GM21423 (cell line): Measurements from ENCODE around the gene KIFAP3.
"Not testable (repeated sequence)": the region's sequence is repeated elsewhere in the genome, so short reads cannot be mapped to it uniquely, and the experiment has no call there.

Experiments
- ATAC-seq: cut with Tn5 transposase; IDR thresholded peaks from one replicate; pipeline ENCODE4 v1.9.1; 2021; ENCODE audit warnings: mild to moderate bottlenecking, moderate library complexity; ENCODE audit not compliant: unreplicated experiment

The KIFAP3 gene

DNA sequence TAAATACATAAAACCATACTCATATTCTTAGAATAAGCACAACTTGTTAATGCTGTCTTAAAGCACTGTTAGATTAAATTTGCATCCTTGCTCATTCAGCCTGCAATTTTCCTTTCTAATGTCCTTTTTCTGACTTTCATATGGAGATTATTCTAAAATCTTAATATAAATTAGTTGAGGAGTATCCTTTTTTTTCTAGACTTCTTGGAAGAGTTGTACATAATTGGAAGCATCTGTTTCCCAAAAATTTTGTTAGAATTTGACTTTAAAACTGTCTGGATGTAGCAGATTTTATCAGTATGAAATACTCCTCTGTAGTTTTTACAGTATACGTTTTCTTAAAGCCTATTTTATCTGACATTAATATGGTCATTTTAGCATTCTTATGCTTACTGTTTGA lies 9.7 kb downstream of the KIFAP3 start:
- no peak for ATAC-seq

DNA sequence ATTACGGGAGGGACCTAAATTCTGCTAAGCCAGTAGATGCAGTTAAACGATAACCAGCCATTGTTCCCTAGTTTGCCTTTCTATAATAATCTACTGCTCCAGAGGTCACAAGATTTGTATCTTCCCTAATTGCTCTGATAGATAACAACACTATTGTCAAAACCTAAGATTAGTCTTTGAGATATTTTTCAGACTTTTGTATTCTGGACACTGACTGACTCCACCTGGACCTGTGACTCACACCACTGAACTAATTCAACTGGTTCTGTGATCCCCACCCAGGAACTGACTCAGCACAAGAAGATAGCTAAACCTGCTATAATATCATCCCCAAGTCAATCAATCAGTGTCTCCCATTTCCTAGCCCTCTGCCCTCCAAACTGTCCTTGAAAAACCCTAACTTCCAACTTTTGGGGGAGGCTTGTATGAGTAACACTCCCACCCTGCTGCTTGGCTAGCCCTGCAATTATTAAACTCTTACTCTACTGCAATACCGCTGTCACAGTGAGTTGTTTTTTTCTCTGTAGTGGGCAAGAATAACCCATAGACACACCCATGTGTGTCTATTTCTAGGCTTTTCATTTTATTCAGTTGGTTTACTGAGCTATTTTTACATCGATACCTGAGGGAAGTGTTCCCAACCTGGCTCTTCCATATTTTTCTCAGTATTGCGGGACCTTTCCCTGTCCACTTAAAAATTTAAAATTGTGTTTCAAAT lies 11.2 kb downstream of the KIFAP3 start:
- no peak for ATAC-seq

DNA sequence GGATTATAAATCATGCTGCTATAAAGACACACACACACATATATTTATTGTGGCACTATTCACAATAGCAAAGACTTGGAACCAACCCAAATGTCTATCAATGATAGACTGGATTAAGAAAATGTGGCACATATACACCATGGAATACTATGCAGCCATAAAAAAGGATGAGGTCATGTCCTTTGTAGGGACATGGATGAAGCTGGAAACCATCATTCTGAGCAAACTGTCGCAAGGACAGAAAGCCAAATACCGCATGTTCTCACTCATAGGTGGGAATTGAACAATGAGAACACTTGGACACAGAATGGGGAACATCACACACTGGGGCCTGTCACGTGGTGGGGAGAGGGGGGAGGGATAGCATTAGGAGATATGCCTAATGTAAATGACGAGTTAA lies 12.8 kb downstream of the KIFAP3 start:
- ATAC-seq = not testable (repeated sequence)

DNA sequence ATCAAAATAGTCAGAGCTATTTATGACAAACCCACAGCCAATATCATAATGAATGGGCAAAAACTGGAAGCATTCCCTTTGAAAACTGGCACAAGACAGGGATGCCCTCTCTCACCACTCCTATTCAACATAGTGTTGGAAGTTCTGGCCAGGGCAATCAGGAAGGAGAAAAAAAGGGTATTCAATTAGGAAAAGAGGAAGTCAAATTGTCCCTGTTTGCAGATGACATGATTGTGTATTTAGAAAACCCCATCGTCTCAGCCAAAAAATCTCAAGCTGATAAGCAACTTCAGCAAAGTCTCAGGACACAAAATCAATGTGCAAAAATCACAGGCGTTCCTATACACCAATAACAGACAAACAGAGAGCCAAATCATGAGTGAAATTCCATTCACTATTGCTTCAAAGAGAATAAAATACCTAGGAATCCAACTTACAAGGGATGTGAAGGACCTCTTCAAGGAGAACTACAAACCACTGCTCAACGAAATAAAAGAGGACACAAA lies 14.4 kb downstream of the KIFAP3 start:
- not testable (repeated sequence) for ATAC-seq

DNA sequence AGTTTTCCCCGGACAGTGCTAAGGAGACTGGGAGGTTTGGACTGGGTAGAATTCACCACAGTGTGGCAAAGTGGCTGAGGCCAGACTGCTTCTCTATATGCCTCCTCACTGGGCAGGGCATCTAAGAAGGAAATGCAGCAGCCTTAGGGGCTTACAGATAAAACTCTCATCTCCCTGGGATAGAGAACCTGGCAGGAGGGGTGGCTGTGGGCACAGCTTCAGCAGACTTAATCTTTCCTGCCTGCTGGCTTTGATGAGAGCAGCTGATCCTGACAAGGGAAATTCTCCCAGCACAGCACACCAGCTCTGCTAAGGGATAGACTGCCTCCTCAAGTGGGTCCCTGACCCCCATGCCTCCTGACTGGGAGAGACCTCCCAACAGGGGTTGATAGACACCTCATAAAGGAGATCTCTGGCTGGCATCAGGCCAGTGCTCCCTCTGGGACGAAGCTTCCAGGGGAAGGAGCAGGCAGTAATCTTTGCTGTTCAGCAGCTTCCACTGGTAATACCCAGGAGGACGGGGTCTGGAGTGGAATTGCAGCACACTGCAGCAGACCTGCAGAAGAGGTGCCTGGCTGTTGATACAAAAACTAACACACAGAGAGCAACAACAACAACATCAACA lies 25.2 kb downstream of the KIFAP3 start:
- ATAC-seq = no peak

DNA sequence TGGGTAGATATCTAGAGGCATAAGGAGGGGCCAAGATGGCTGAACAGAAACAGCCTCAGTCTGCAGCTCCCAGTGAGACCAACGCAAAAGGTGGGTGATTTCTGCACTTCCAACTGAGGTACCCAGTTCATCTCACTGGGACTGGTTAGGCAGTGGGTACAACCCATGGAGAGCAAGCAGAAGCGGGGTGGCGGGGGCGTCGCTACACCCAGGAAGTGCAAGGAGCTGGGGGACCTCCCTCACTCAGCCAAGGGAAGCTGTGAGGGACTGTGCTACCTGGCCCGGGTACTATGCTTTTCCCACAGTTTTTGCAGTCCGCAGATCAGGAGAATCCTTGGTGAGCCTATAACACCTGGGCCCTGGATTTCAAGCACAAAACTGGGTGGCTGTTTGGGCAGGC lies 26.0 kb downstream of the KIFAP3 start:
- no peak for ATAC-seq

DNA sequence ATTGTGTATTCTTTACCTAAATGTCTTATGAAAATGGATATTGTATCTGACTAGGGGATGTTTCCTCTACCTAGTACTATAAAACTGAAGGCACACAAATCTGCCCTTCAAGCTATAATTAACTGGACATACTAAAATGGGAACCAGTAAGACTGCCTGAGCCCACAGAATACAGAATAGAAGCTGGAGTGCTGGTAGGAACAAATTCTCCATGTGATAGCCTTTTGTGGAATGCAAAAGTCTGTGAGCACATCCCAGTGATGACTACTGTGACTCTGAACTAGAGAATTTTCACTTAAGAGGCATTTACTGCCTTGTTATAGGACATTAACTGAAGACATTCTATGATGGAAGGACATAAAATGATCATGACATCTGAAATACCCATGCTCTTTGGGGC lies 30.3 kb downstream of the KIFAP3 start:
- no peak for ATAC-seq

DNA sequence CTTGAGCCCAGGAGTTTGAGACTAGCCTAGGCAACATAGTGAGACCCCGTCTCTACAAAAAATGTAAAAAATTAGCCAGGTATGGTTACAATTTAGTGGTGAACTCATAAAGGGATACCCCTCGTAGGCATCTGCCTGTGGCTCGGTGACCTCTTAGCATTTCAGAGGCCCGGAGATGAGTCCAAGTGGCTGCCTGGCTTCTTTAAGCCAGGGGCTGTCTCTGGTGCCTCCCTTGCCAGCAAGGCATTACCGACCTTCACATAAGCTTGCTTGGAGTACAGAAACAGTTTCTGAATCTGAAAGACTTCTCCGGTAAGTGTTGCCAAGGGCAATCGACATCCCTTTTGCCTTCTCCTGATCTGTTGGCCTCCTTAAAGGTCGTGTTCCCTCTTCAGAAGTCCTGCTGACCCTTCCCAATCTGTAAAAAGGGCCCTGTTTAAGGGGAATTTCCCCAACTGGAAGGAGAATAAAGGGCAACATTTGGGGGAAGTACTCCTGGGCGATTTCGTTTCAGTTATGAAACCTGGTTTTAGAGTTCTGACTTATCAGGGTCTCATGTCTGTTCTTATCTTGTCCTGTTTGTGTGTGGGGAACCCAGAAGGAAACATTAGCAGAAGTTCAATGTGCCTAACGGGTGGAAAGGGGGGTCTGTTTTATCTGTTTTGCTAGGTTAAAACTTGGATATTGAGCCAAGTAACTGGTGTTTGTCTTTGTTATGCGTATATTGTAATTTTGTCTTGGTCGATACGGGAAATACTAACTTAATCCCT lies 32.9 kb downstream of the KIFAP3 start:
- no peak for ATAC-seq

DNA sequence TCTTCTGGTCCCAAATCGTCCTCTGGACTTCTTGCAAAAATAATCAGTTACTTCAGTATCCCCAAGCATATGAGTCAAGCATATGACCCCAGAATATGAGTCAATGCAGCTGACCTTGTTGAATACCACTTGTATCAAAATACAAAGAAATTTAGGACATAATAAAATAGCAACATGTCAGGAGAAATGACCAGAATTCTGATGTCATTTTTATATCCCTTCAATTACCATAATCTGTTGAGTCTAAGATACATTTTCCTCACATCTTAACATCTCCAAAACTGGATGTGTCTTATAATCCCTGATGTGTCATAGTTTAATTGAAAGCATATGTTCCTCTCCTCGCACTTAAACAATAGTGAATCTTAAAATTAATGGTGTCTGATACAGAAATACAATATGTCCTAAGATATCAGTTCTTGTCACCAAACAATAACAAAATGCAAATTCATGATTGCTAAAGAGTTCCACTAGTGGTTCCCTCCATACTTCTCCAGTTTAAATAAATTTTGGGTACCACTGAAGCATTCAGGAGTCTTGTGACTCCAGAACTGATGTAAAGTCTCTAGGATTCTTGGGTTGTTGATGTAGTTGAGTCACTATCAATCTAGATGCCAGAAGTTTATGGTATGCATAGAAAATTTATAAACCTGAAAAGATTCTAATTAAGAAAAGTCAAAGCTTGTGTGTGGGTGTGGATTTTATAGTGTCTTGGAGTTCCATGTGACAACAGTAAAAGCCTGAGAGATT lies 41.8 kb downstream of the KIFAP3 start:
- no peak for ATAC-seq

DNA sequence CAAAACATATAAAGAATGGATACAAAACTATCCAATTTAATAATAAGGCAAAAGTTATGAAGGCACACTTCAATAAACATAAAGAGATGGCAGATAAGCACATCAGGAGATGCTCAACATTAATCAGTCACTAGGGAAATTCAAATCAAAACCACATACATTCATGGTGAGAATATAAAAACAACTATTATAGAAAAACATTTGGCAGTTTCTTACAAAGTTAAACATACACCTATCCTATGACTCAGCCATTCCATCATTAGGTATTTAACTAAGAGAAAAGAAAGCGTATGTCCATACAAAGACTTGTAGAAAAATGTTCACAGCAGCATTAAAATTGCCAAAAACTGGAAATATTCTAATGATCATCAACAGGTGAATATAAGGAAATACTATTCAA lies 44.3 kb downstream of the KIFAP3 start:
- no peak for ATAC-seq

DNA sequence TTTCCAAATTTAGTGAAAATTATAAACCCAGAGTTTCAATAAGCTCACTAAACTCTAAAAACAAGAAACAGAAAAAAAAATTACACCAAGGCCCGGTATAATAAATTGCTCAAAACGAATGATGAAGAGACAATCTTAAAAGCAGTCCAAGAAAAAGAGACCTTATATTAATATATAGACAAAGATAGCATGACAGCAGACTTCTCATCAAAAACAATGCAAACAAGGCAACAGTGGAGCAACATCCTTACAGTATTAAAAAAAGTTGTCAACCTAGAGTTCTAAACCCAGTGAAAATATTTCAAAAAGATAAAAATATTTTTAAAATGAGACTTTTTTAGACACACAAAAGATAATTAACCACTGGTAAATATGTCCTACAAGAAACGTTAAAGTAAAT lies 46.7 kb downstream of the KIFAP3 start:
- no peak for ATAC-seq

DNA sequence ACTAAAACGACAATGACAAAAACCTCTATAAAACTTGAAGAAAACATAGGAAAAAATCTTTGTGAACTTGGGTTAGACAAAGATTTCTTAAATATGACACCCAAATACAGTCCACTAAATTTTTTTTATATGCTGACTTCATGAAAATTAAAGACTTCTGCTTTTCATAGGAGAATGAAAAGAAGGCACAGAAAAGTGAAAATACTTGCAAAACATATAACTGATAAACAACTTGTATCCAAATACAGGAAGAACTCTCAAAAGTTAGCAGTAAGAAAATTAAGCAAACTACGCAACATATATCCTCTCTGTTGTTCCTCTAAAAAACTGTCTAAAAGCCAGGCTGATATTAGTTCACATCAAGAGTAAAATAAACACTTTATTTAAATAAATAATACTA lies 53.6 kb downstream of the KIFAP3 start:
- no peak for ATAC-seq

DNA sequence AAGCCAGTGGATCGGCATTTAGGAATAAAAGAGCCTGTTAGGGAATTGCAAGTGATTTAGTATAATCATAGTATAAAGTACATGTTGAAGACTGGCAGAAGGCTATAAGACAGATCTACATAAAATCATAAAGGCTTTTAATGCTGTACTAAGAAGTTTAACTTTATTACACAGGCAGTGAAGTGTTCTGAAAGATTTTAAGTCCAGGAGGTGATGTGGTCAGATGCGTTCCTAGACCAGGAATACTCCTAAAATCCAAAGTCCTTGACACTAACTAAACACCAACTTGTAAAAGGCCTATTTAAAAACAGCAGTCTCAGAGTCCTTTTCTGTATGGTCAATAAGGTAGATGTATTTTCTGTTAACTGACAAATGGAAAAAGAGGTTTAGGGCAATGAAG lies 57.0 kb downstream of the KIFAP3 start:
- no peak for ATAC-seq

DNA sequence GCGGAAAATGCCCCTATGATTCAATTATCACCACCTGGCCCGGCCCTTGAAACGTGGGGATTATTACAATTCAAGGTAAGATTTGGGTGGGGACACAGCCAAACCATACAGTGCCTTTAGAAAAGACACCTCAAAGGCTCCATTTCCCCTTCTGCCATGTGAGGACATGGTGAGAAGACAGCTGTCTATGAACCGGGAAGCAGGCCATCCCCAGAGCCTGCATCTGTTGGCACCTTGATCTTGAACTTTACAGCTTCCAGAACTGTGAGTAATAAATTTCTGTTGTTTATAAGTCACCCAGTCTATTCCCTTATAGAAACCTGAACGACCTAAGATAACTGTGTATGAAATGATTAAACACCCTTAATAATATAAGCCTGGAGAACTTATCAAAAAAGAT lies 61.6 kb downstream of the KIFAP3 start:
- ATAC-seq = no peak

DNA sequence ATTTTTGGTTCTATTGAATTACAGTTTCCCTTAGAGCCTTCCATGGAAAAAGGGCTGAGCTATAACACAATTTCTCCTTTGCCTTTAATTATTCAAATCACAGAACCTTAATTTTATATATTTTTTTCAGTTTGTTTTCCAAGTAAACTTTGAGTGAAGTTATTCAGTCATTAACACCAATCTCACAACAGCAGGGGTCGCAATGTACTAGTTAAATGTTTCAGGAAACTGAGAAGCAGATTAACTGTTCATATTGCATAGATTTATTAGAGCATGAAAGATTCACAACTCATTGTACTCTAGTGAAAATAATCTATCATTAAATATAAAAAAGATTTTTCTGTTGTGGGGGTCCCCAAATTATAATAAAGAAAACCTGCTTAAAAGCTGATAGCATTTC lies 64.1 kb downstream of the KIFAP3 start:
- no peak for ATAC-seq

DNA sequence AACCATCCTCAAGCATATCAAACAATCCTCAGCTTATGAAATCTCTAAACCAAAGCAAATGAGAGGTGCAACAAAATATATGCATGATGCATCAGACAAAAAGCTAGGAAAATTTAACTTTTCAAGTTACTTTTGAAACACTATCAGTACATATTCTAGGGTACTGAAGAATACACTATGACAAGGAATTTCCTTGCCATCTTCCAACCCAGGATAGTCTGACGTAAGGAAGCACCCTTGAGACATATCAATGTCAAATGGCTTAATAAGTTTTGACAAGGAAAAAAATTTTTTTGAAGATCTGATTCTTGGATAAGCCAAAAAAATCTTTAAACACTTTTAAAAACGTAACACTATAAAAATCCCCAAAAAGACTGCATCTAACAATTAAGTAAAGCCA lies 64.9 kb downstream of the KIFAP3 start:
- no peak for ATAC-seq

DNA sequence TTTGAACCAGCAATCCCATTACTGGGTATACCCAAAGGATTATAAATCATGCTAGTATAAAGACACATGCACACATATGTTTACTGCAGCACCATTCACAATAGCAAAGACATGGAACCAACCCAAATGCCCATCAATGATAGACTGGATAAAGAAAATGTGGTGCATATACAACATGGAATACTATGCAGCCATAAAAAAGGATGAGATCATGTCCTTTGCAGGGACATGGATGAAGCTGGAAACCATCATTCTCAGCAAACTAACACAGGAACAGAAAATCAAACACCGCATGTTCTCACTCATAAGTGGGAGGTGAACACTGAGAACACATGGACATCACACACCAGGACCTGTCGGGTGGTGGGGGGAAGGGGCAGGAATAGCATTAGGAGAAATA lies 65.8 kb downstream of the KIFAP3 start:
- not testable (repeated sequence) for ATAC-seq

DNA sequence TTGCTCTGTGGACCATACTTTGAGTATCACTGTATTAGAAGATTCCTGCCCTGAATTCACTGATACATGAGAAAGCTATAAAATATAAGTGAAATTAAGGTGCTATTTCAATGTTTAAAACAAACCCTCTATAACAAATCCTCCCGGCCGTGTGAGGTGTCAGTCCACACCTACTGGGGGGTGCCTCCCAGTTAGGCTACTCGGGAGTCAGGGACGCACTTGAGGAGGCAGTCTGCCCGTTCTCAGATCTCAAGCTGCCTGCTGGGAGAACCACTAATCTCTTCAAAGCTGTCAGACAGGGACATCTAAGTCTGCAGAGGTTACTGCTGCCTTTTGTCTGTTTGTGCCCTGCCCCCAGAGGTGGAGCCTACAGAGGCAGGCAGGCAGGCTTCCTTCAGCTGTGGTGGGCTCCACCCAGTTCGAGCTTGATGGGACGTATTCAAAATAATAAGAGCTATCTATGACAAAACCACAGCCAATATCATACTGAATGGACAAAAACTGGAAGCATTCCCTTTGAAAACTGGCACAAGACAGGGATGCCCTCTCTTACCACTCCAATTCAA lies 71.1 kb downstream of the KIFAP3 start:
- not testable (repeated sequence) for ATAC-seq

DNA sequence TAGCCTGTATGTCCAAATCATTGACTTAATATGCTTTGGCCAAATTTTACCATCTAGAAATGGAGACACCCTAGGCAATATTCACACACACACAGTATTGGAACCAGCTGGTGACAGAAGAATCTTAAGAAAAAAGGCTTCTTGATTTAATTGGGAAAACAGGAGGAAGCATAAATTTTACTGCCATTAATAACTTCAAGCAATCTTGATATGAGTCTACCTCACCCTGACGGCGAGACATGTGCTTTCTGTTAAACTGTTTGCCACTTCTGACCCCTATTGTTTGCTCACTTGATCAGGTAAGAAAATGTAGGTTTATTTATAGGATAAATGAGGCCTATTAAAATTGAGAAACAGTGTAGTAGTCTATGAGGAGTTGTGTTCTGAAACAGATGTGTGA lies 73.2 kb downstream of the KIFAP3 start:
- no peak for ATAC-seq

DNA sequence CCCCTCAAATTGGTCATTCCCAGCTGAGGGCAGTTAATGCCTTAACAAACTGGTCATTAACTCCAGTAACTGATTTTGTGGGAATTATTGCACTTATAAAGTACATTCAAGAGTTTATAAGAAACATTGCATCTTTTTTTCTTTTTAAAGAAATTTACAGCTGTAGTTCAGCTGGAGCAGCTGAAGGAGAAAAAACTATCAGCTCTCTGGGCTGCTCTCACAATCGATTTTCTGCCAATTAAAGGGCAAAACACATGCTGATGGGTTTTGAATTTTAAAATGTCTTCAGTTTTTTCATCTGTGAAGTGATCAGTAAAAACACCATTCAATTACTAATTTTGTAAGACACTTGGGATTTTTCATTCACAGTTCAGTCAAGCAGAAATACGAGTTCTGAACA lies 74.7 kb downstream of the KIFAP3 start:
- ATAC-seq = no peak

DNA sequence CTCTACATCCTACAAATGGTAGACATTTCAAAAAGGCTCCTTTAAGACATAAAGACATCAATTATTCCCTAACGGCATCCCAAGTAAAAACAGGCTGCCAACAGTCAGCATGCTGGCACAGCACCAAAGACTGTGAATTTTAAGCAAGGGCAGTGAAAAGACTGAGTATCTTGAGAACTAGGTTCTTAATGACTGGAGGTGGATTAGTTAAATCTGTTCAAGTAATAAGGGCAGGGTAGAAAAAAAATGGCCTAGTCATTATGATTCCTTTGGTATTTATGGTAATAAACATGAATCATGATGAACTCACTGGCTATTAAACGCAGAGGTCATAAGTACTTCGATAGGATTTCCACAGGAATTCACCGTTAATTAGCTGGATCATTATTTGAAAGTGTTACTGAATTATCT lies 75.2 kb downstream of the KIFAP3 start:
- ATAC-seq = no peak
